ENCODE data around the gene ZAR1.

ZAR1 gene

DNA sequence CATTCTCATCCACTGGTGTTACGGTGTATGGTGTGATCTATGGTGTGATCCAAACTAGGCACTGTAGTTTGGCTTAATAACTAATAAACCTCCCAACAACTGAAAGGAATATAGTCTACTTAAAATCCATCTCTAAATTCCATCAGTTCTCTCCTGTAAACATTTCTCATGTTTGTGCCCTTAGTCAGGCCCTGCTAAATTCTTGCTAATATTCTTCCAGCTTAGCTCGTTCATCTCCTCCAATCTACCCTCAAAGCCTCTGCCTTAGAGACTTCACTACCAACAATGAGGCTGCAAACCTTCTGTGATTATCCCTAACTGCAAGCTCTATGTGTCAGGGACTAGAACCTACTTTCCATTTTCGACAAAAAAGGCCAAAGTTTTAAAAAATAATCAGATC is 28.1 kb downstream of the ZAR1 start:
- in situ Hi-C loops (cut with HindIII; ENCODE audit: low sequenced_read_pairs), result no loop called here
- H3K4me3 ChIP-seq (ENCODE audit: low read depth, low read length), result no peak overlapping the region
- no peak for DNase-seq (ENCODE audit: low read depth, low spot score)
- TF ChIP-seq, protein P1, sequence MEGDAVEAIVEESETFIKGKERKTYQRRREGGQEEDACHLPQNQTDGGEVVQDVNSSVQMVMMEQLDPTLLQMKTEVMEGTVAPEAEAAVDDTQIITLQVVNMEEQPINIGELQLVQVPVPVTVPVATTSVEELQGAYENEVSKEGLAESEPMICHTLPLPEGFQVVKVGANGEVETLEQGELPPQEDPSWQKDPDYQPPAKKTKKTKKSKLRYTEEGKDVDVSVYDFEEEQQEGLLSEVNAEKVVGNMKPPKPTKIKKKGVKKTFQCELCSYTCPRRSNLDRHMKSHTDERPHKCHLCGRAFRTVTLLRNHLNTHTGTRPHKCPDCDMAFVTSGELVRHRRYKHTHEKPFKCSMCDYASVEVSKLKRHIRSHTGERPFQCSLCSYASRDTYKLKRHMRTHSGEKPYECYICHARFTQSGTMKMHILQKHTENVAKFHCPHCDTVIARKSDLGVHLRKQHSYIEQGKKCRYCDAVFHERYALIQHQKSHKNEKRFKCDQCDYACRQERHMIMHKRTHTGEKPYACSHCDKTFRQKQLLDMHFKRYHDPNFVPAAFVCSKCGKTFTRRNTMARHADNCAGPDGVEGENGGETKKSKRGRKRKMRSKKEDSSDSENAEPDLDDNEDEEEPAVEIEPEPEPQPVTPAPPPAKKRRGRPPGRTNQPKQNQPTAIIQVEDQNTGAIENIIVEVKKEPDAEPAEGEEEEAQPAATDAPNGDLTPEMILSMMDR (IDR thresholded peaks at IDR 0.05; ENCODE audit: low read depth, low read length), result no peak

DNA sequence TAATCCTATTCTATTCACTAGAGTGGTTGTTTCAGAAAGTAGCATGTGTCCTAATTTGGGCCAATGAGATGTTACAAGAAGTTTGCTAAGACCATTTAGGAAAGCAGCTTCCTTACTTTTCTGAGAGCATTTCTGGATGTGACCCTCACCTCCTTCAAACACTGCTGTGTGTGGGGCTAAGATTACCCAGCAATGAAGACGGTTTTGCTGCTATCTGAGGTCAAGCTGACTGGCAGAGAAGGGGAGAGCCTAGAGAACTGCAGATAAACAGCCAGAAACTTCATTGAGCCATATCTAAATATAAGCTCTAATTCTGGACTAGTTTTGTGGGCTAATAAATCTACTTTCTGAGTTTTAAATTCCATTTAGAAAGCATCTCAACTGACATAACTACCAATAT is 36.4 kb downstream of the ZAR1 start:
- TF ChIP-seq, protein P1 (IDR thresholded peaks at IDR 0.05; ENCODE audit: low read depth, low read length), result no peak
- DNase-seq (ENCODE audit: low read depth, low spot score), result no peak
- in situ Hi-C loops (cut with HindIII; ENCODE audit: low sequenced_read_pairs), result no loop called here
- H3K4me3 ChIP-seq (ENCODE audit: low read depth, low read length), result no peak overlapping the region

DNA sequence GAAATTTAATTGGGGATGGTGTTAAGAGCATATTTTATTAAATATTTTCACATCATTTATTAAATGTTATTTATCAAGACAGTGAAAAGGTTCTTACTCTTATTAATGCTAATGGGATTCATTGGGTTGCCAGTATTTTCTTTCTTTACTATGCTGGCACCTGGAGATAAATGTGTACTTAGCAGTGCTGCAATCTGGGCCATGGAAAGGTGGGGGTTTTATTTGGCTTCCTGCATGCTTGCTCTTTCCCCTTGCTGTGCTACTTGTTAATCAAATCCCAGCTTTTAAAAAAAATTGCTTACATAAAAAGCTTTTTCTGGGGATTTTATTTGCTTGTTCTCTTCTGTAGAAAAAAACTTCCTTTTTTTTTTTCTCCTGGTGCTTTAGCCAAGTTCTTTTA is 48.3 kb downstream of the ZAR1 start:
- in situ Hi-C loops (cut with HindIII; ENCODE audit: low sequenced_read_pairs), result no loop called here
- H3K4me3 ChIP-seq (ENCODE audit: low read depth, low read length), result no peak overlapping the region
- TF ChIP-seq, protein P1 (IDR thresholded peaks at IDR 0.05; ENCODE audit: low read depth, low read length), result no peak
- no peak for DNase-seq (ENCODE audit: low read depth, low spot score)

DNA sequence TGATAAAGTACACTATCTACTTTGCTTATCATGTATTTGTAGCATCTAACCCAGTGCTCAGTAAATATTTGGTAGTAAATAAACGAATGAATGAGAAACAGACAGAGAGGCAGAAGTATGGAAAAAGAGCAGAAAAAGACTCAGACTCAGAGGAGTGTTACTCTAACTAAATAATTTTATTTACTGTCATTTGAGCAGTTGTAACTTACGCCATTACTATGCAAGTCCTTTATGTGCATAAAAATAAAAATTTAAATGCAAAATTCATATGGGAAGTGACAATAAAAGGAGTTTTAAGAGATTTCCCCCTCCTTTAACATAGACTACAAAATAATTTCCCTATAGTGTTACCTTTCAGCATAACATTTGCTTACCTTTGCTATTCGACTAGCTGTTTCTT is 49.5 kb downstream of the ZAR1 start:
- TF ChIP-seq, protein P1 (IDR thresholded peaks at IDR 0.05; ENCODE audit: low read depth, low read length), result no peak
- in situ Hi-C loops (cut with HindIII; ENCODE audit: low sequenced_read_pairs), result no loop called here
- no peak overlapping the region for H3K4me3 ChIP-seq (ENCODE audit: low read depth, low read length)
- DNase-seq (ENCODE audit: low read depth, low spot score), result no peak

DNA sequence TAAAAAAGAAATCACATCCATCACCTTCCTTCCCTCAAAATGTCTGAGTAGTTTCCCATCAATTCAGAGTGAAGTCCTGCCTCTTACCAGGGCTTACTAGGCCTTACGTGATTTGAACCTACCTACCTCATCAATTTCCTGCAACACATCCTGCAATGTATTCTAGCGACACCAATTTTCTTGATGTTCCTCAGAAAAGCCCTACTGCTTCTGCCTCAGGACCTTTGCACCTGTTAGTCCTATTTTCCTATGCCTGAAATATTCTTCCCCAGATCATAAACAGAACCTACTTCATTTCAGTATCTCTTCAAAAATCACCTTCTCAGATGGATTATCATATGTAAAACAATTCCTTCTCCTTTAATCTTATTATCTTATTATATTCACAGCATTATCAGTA is 52.8 kb downstream of the ZAR1 start:
- H3K4me3 ChIP-seq (ENCODE audit: low read depth, low read length), result no peak overlapping the region
- DNase-seq (ENCODE audit: low read depth, low spot score), result no peak
- in situ Hi-C loops (cut with HindIII; ENCODE audit: low sequenced_read_pairs), result no loop called here
- TF ChIP-seq, protein P1 (IDR thresholded peaks at IDR 0.05; ENCODE audit: low read depth, low read length), result no peak

DNA sequence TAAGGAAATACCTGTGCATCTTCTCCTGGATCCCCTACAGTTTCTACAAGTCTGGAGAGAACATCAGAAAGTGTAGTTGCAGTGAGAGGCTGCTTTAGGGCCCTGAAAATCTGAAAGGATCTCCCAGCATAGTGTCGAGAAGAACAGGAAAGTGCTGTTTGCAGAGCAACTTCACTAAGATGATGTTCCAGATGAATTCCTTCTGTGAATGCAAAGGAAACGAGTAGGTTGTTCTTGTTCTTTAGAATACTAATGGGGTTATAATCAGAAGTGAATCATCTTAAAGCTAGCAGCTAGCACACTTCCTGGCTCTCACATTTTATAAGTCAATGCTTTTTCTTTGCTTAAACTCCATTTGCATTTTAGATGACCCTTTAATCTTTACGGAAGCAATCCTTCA is 53.7 kb downstream of the ZAR1 start:
- peak; percentile 29 for DNase-seq (ENCODE audit: low read depth, low spot score)

More for the DNA sequence above, 53.7 kb downstream of the ZAR1 start:
- TF ChIP-seq, protein P1 (IDR thresholded peaks at IDR 0.05; ENCODE audit: low read depth, low read length), result no peak
- in situ Hi-C loops (cut with HindIII; ENCODE audit: low sequenced_read_pairs), result no loop called here
- no peak overlapping the region for H3K4me3 ChIP-seq (ENCODE audit: low read depth, low read length)

All from astrocyte of the spinal cord (primary cell).